ENCODE data around the gene PRR9.

Gene PRR9

DNA sequence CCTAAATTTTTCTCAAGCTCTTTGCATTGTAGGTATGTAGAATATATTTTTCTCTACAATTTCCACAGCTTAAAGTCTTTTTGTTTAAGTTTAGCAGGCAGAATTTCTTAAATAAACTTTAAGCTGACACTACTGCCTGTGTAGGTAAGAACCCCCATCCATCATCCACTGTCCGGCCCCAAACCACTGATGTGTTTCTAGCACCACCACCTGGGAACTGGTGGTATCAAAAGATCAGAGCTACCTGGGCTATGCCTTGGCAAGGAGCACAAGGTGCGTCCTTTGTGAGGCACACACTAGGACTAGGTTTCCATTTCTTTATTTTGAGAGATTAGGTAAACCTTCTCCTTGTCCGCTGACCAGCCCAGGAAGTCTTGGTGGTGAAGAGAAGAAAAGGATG is 24.7 kb upstream of the PRR9 start:
- no peak overlapping the region for H3K4me3 ChIP-seq (replicated peaks in 1 of 2; ENCODE audit: low read depth in 2 of 2, low read length in 2 of 2)
- TF ChIP-seq, protein P1, sequence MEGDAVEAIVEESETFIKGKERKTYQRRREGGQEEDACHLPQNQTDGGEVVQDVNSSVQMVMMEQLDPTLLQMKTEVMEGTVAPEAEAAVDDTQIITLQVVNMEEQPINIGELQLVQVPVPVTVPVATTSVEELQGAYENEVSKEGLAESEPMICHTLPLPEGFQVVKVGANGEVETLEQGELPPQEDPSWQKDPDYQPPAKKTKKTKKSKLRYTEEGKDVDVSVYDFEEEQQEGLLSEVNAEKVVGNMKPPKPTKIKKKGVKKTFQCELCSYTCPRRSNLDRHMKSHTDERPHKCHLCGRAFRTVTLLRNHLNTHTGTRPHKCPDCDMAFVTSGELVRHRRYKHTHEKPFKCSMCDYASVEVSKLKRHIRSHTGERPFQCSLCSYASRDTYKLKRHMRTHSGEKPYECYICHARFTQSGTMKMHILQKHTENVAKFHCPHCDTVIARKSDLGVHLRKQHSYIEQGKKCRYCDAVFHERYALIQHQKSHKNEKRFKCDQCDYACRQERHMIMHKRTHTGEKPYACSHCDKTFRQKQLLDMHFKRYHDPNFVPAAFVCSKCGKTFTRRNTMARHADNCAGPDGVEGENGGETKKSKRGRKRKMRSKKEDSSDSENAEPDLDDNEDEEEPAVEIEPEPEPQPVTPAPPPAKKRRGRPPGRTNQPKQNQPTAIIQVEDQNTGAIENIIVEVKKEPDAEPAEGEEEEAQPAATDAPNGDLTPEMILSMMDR (IDR thresholded peaks at IDR 0.05; ENCODE audit: low read depth, low read length): no peak
- DNase-seq (ENCODE audit: low read depth in 2 of 2): no peak

DNA sequence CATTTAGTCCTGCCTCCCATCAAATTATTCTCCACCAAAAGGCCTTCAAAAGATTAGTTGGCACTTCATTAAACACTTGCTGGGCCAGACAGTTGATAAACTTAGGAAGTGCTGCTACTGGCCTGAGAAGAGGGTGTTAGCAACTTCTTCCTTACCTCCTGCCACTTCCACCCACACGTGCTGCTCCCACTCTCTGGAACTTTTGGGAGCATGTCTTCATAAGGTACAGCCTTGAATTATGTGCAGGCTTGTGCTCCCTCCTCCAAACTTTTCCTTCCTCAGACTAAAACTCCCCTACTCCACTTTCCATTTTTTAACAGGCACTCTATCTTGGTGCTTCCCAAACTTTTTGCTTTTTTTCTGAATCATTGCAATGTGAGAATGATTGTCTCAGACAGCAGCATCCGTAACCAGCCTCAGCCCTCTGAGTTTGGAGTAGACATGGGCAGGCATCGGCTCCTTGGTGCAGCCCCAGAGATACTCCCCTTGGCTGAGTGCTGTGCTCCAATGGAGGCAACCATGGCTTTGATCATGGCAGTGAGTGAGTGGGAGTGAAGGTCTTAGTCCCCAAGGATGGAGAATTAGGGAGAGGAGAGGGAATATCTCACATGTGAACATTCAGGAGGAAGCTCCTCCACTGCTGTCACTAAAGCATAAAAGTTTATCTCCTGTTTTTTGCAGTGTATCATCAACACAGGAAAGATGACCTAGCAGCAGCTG is 22.9 kb upstream of the PRR9 start:
- H3K4me3 ChIP-seq (replicated peaks in 1 of 2; ENCODE audit: low read depth in 2 of 2, low read length in 2 of 2): no peak overlapping the region
- no peak for DNase-seq (ENCODE audit: low read depth in 2 of 2)
- TF ChIP-seq, protein P1 (IDR thresholded peaks at IDR 0.05; ENCODE audit: low read depth, low read length): no peak

DNA sequence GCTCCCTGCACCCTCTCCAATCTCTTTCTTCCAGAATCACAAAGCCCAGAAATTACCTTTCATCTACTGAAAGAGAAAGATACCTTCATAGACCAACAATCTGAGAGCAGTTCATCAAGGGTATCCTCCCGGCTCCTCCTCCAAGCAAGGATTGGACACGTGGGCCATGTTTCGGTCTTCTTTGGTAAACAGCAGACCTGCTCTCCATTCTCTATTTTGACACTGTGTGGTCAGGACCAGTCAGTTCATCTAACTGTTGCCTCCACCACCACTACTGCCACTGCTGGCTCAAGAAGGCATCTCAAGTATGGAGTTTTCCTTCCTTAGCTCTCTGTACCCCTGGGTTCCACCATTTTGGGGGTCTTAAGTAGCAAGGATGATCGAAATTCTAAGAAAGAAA is 22.2 kb upstream of the PRR9 start:
- no peak overlapping the region for H3K4me3 ChIP-seq (replicated peaks in 1 of 2; ENCODE audit: low read depth in 2 of 2, low read length in 2 of 2)
- DNase-seq (ENCODE audit: low read depth in 2 of 2): no peak
- TF ChIP-seq, protein P1 (IDR thresholded peaks at IDR 0.05; ENCODE audit: low read depth, low read length): no peak

DNA sequence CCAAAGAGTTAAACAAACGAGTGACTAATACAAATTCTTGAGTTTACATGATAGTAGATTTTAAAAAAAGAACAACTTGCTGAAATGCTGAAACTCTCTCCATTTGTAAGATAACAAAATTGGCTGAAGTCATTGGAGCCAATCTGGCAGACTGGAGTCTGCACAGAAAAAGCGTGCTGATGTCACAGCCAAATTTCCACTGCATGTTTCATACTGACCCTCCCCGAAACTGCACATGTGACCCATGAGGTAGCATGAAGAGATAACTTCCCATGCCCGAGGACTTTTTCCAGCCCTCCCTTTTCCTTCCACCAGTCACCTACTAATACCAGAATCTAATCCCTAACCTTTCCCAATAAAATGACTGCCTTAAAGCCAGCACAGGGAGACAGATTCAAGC is 15.4 kb upstream of the PRR9 start:
- no peak for DNase-seq (ENCODE audit: low read depth in 2 of 2)
- TF ChIP-seq, protein P1 (IDR thresholded peaks at IDR 0.05; ENCODE audit: low read depth, low read length): no peak
- no peak overlapping the region for H3K4me3 ChIP-seq (replicated peaks in 1 of 2; ENCODE audit: low read depth in 2 of 2, low read length in 2 of 2)

DNA sequence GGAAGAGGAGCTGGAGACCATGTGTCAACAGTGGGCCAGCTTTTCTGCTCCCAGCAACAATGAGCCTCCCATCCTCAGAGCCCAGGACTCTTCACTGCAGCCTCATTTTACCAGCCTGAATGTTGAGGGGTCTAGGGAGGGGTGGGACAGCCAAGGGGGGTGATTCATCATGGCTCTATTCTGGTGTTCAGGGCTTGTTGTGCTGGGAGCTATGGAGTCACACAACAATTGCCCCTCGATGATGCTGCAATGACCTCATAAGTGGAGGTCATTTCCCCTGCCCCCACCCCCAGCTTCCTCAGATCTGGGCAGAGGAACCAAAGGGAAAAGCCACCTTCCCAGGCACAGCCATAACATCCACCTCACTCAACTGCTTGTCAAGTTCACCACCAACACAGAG is 14.3 kb upstream of the PRR9 start, which contains the start of gene LELP1:
Gene LELP1, plus strand, starts transcription at position 301 of the 400 bp plus-strand sequence. CDS start 1,278 bp downstream, outside the sequence.
- no peak within 1 kb of the TSS for H3K4me3 ChIP-seq (replicated peaks in 1 of 2; ENCODE audit: low read depth in 2 of 2, low read length in 2 of 2)
- TF ChIP-seq, protein P1 (IDR thresholded peaks at IDR 0.05; ENCODE audit: low read depth, low read length): no peak
- no peak for DNase-seq (ENCODE audit: low read depth in 2 of 2)

DNA sequence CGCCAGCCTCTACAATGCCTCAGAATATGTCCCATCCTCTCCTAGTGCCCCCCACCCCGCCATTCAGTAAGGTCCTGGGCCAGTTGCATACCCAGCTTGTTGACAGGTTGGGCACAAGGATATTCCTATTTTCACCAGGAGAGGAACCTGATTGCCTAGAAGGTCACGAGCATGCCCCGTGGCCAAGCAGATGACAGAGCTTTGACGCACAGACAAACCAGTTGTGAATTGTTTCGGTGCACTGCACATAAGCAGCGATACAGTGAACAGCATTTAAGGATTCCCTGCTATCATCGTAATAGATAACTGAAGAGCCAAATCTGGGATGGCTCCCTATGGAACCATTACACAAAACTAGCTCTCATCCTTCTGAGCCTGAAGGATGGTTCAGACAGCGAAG is 10.8 kb upstream of the PRR9 start:
- TF ChIP-seq, protein P1 (IDR thresholded peaks at IDR 0.05; ENCODE audit: low read depth, low read length): no peak
- H3K4me3 ChIP-seq (replicated peaks in 1 of 2; ENCODE audit: low read depth in 2 of 2, low read length in 2 of 2): no peak overlapping the region
- no peak for DNase-seq (ENCODE audit: low read depth in 2 of 2)

DNA sequence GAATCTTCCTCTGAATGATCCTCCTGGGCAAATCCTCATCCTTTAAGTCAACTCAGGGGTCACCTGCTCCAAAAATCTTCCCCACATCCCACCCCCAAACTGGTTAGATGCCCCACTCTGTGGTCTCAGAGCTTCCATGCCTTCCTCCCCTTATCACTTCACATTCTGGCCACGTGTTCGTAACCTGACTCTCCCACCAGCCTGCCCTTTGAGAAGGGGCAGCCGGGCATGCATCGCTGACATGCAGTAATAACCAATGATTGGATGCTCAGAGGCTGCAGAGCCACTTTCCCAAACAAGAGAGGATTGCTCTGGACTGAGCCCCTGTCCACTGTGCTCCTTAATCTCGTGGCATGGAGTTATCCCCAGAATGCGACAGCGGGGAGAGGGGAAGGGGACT is 7.2 kb upstream of the PRR9 start:
- DNase-seq (ENCODE audit: low read depth in 2 of 2): no peak
- H3K4me3 ChIP-seq (replicated peaks in 1 of 2; ENCODE audit: low read depth in 2 of 2, low read length in 2 of 2): no peak overlapping the region
- TF ChIP-seq, protein P1 (IDR thresholded peaks at IDR 0.05; ENCODE audit: low read depth, low read length): no peak

Data from cardiac fibroblast (primary cell).